SK-N-SH (cell line): ENCODE results near the gene MCTP2. TPM values are rescaled to one million over a fixed set of nuclear protein-coding genes. Genes with fewer than 3 reads are reported as not detected.

Experiments used
- CTCF ChIA-PET: fragments of 300-600, 350-600 bp; formaldehyde crosslinking; extraction: SDS; loops from one replicate; lab custom pipeline; 2021; lab: Yijun Ruan, JAX
- POLR2A ChIA-PET: fragments of 350-600 bp; sonication (Branson Sonifier 250); formaldehyde crosslinking; extraction: SDS; loops from one replicate; lab custom pipeline; 2020; ENCODE audit warnings: antibody characterized with exemption, inconsistent platforms; lab: Yijun Ruan, JAX
- DNase-seq: peaks from one replicate; pipeline ENCODE4 v3.0.0; 2012
- H2AFZ ChIP-seq: fragments of 200-600 bp; sonication (generic); 2 replicates; pipeline ENCODE4 v1.8.1; 2016; ENCODE audit warnings: antibody characterized with exemption, mild to moderate bottlenecking, low read depth
- H3F3A ChIP-seq: fragments of 200-600 bp; sonication (generic); replicated peaks from 2 replicates; pipeline ENCODE3; 2016; ENCODE audit warnings: antibody characterized with exemption, mild to moderate bottlenecking; ENCODE audit not compliant: insufficient read depth
- H3K27ac ChIP-seq, 2 experiments: fragments of 200-500 bp in 1 of 2; fragments of 200-600 bp in 1 of 2; sonication (Bioruptor generic) in 1 of 2; sonication (generic), shearing (Covaris generic) in 1 of 2; 2 replicates each; pipeline versions ENCODE4 v1.5.1 to v1.6.1; 2014 to 2016; ENCODE audit warnings: low read depth in 2 of 2, inconsistent platforms in 1 of 2, low read length in 1 of 2, mild to moderate bottlenecking in 1 of 2, mixed read lengths in 1 of 2
- H3K27me3 ChIP-seq: fragments of 200-600 bp; sonication (generic), shearing (Covaris generic); 2 replicates; pipeline ENCODE4 v1.6.1; 2016; ENCODE audit warnings: mixed run types; ENCODE audit not compliant: insufficient read depth
- H3K36me3 ChIP-seq, 2 experiments: fragments of 200-500 bp in 1 of 2; fragments of 200-600 bp in 1 of 2; sonication (Bioruptor generic) in 1 of 2; sonication (generic) in 1 of 2; replicated peaks in 1 of 2; 2 replicates each; pipeline versions ENCODE3 to v1.5.1; 2014 to 2016; ENCODE audit warnings: low read length in 1 of 2, mild to moderate bottlenecking in 1 of 2; ENCODE audit not compliant: insufficient read depth in 2 of 2, control insufficient read depth in 1 of 2
- H3K4me1 ChIP-seq, 2 experiments: fragments of 200-500 bp in 1 of 2; fragments of 200-600 bp in 1 of 2; sonication (Bioruptor generic) in 1 of 2; sonication (generic), shearing (Covaris generic) in 1 of 2; 2 replicates each; pipeline versions ENCODE4 v1.5.1 to v1.6.1; 2014 to 2016; ENCODE audit warnings: low read depth in 1 of 2, low read length in 1 of 2, mixed run types in 1 of 2; ENCODE audit not compliant: insufficient read depth in 2 of 2, control insufficient read depth in 1 of 2
- H3K4me2 ChIP-seq: fragments of 200-600 bp; sonication (generic), shearing (Covaris generic); 2 replicates; pipeline ENCODE4 v1.6.1; 2017; ENCODE audit warnings: mixed run types
- H3K4me3 ChIP-seq, 2 experiments: fragments of 200-500 bp in 1 of 2; fragments of 200-600 bp in 1 of 2; sonication (Bioruptor generic) in 1 of 2; sonication (generic), shearing (Covaris generic) in 1 of 2; 2 replicates each; pipeline versions ENCODE4 v1.5.1 to v1.8.1; 2014 to 2016; ENCODE audit warnings: low read depth in 2 of 2, inconsistent platforms in 1 of 2, low read length in 1 of 2, mild to moderate bottlenecking in 1 of 2, mixed read lengths in 1 of 2, moderate library complexity in 1 of 2
- H3K79me2 ChIP-seq: fragments of 200-600 bp; sonication (generic); 2 replicates; pipeline ENCODE4 v1.8.1; 2017; ENCODE audit warnings: mild to moderate bottlenecking; ENCODE audit not compliant: insufficient read depth
- H3K9ac ChIP-seq: fragments of 200-600 bp; sonication (generic); 2 replicates; pipeline ENCODE4 v1.6.1; 2017; ENCODE audit warnings: mixed run types
- H3K9me2 ChIP-seq: fragments of 200-600 bp; sonication (generic); 2 replicates; pipeline ENCODE4 v1.6.1; 2017; ENCODE audit warnings: mixed run types
- H3K9me3 ChIP-seq: fragments of 200-600 bp; sonication (generic); 2 replicates; pipeline ENCODE4 v1.6.1; 2017; ENCODE audit warnings: mixed run types, mild to moderate bottlenecking, moderate library complexity
- H4K20me1 ChIP-seq: fragments of 200-600 bp; sonication (generic); 2 replicates; pipeline ENCODE4 v1.6.1; 2017; ENCODE audit warnings: mild to moderate bottlenecking, mixed run types; ENCODE audit not compliant: insufficient read depth
- CTCF ChIP-seq: fragments of 200-600 bp; sonication (generic); IDR thresholded peaks from 2 replicates; pipeline ENCODE4 v1.6.1; 2017; ENCODE audit warnings: antibody characterized with exemption, mild to moderate bottlenecking, moderate library complexity
- EZH2phosphoT487 ChIP-seq: fragments of 200-600 bp; sonication (generic); IDR thresholded peaks from 2 replicates; pipeline ENCODE4 v1.6.1; 2017; ENCODE audit warnings: low read depth, mixed run types, mild to moderate bottlenecking, antibody characterized with exemption, moderate library complexity, borderline replicate concordance
- FOSL2 ChIP-seq: IDR thresholded peaks from 2 replicates; pipeline ENCODE4 v1.4.0; 2012; ENCODE audit warnings: low read depth, mild to moderate bottlenecking, moderate library complexity, borderline replicate concordance
- FOXJ3 ChIP-seq: sonication (generic); formaldehyde crosslinking; IDR thresholded peaks from 2 replicates; pipeline ENCODE4 v1.5.1; 2020; ENCODE audit warnings: mild to moderate bottlenecking, missing genetic modification reagents
- GABPA ChIP-seq: IDR thresholded peaks from 2 replicates; pipeline ENCODE4 v1.4.0; 2012; ENCODE audit warnings: low read depth, mild to moderate bottlenecking
- JUND ChIP-seq: IDR thresholded peaks from 2 replicates; pipeline ENCODE4 v1.4.0; 2012
- MEF2A ChIP-seq: IDR thresholded peaks from 2 replicates; pipeline ENCODE4 v1.4.0; 2012; ENCODE audit warnings: low read depth, borderline replicate concordance
- MXI1 ChIP-seq: IDR thresholded peaks from 2 replicates; pipeline ENCODE4 v1.6.1; 2012; ENCODE audit warnings: mild to moderate bottlenecking, low read depth, low read length, improper control_type of control experiment
- PBX3 ChIP-seq: IDR thresholded peaks from 2 replicates; pipeline ENCODE4; 2012
- RFX5 ChIP-seq: IDR thresholded peaks from 2 replicates; pipeline ENCODE4 v1.6.1; 2012; ENCODE audit warnings: mild to moderate bottlenecking, improper control_type of control experiment, low read length
- SMC3 ChIP-seq: IDR thresholded peaks from 2 replicates; pipeline ENCODE4 v1.6.1; 2012; ENCODE audit warnings: low read depth, low read length, improper control_type of control experiment
- TAF1 ChIP-seq: IDR thresholded peaks from 2 replicates; pipeline ENCODE4 v1.6.1; 2012; ENCODE audit warnings: low read depth, mild to moderate bottlenecking, low read length, moderate library complexity, borderline replicate concordance
- TCF12 ChIP-seq: IDR thresholded peaks from 2 replicates; pipeline ENCODE4 v1.4.0; 2012
- USF1 ChIP-seq: IDR thresholded peaks from 2 replicates; pipeline ENCODE4 v1.4.0; 2012; ENCODE audit warnings: low read depth, borderline replicate concordance
- USF2 ChIP-seq: fragments of 150-350 bp; IDR thresholded peaks from 2 replicates; pipeline ENCODE4 v1.6.1; 2017; ENCODE audit warnings: antibody characterized with exemption, low read length, low read depth, borderline replicate concordance
- ZBTB33 ChIP-seq: IDR thresholded peaks from 2 replicates; pipeline ENCODE4 v1.4.0; 2012; ENCODE audit warnings: low read depth, borderline replicate concordance
- WGBS: methylation state at CpG from one replicate; pipeline ENCODE4 v1.1.6; 2017; ENCODE audit warnings: low lambda C conversion rate; 5-methylcytosine and 5-hydroxymethylcytosine counted together
- polyA plus RNA-seq, 3 experiments: library from polyadenylated mRNA; depleted of rRNA; stranded (reverse); fragments of >200 nt; gene quantifications; 2 replicates each; pipeline ENCODE4 v1.2.3, GENCODE V29; 2012

MCTP2 gene
- polyA plus RNA-seq, 1 of the 3 experiments (the other 2 are of a cell fraction), result 0.26 TPM

GRCh38 chr15:94485148-94485719 lies 253.9 kb downstream of the MCTP2 start:
- WGBS, result 50% methylated on average over 3 of the region's 3 CpGs
- H3K9me3 ChIP-seq, result no peaks in the 10 kb centered on the region; the same call in 1 of the 2 replicates
- H3K27me3 ChIP-seq, result no peaks in the 10 kb centered on the region
- no peak overlapping the region for H3K9ac ChIP-seq
- H3K36me3 ChIP-seq, result no peaks in the 10 kb centered on the region
- no peak overlapping the region for H3K27ac ChIP-seq
- CTCF ChIA-PET, result no interaction called here
- H3K4me3 ChIP-seq, result no peak overlapping the region
- no peak overlapping the region for H2AFZ ChIP-seq
- H3K4me2 ChIP-seq, result no peak overlapping the region
- peaks cover 0 to 9% of the 10 kb centered on the region in 2 experiments; a peak in 2 of 4 replicates for H3K4me1 ChIP-seq
- TF ChIP-seq RFX5 (no peak), TAF1 (no peak), MEF2A (no peak), MXI1 (no peak), ZBTB33 (no peak), USF2 (no peak), FOXJ3 (CRISPR knock-in tag) (no peak), TCF12 (no peak), SMC3 (no peak), FOSL2 (no peak), GABPA (no peak), EZH2phosphoT487 (no peak), PBX3 (no peak), JUND (no peak)
- TF ChIP-seq, all 33 proteins: peak for 0
- H3F3A ChIP-seq, result no peaks in the 10 kb centered on the region
- no peaks in the 10 kb centered on the region; the same call in 1 of the 2 replicates for H3K9me2 ChIP-seq
- DNase-seq, result no peak
- POLR2A ChIA-PET, result no interaction called here
- no peaks in the 10 kb centered on the region for H3K79me2 ChIP-seq
- H4K20me1 ChIP-seq, result no peaks in the 10 kb centered on the region

- POLR2A ChIA-PET, result no interaction called here
- no peaks in the 10 kb centered on the region; the same call in 1 of the 2 replicates for H3K9me3 ChIP-seq
- no peak overlapping the region for H3K4me3 ChIP-seq
- H3K27me3 ChIP-seq, result no peaks in the 10 kb centered on the region
- WGBS, result 33% methylated on average over 1 of the region's 1 CpG
- no peak overlapping the region for H3K9ac ChIP-seq
- no peak overlapping the region for H3K27ac ChIP-seq
- no peaks in the 10 kb centered on the region for H3F3A ChIP-seq
- H3K9me2 ChIP-seq, result no peaks in the 10 kb centered on the region; the same call in 1 of the 2 replicates
- no peaks in the 10 kb centered on the region for H4K20me1 ChIP-seq
- H3K36me3 ChIP-seq, result no peaks in the 10 kb centered on the region
- CTCF ChIA-PET, result no interaction called here
- no peaks in the 10 kb centered on the region for H3K79me2 ChIP-seq
- H2AFZ ChIP-seq, result no peak overlapping the region
- H3K4me2 ChIP-seq, result no peak overlapping the region
- H3K4me1 ChIP-seq, result no peaks in the 10 kb centered on the region
- no peak for DNase-seq
- TF ChIP-seq CTCF (no peak), USF2 (no peak), MXI1 (no peak), EZH2phosphoT487 (no peak), USF1 (no peak)
These were observed 256.3 kb downstream of the MCTP2 start for GRCh38 chr15:94487635-94488034.
